Right lobe of liver (tissue), 4 donors: Measurements from ENCODE around the gene CDHR1.

Source experiments
- CTCF ChIP-seq, 4 donors: fragments of 200-600 bp in 3 of 4; fragments of 450-650 bp in 1 of 4; IDR thresholded peaks; one replicate each; pipeline versions ENCODE4 v1.5.1 to v1.8.0; 2016 to 2022; ENCODE audit warnings: antibody characterized with exemption in 4 of 4, mild to moderate bottlenecking in 2 of 4
- POLR2A ChIP-seq: fragments of 450-650 bp; IDR thresholded peaks from one replicate; pipeline ENCODE4 v1.6.1; 2017; ENCODE audit warnings: antibody characterized with exemption, mild to moderate bottlenecking
- donor health status: DM: no; HTN: no; CAD: no.
- donor health status: DM: no; HTN: no; CAD: no.
- donor health status: DM: no; HTN: yes; CAD: no.

- no peak for TF ChIP-seq POLR2A
- no peak for TF ChIP-seq CTCF (IDR thresholded peaks at IDR 0.05)
These were observed 17.2 kb downstream of the CDHR1 start for GRCh38 chr10:84211566-84211965.
